WTC11 (cell line): ENCODE data around the gene GOLGA7B.

ENCODE experiments used
- CREM ChIP-seq: sonication (generic); formaldehyde crosslinking; IDR thresholded peaks from 2 replicates; pipeline ENCODE4 v1.8.1; 2022; ENCODE audit warnings: mild to moderate bottlenecking, missing genetic modification reagents, moderate library complexity
- FOXJ3 ChIP-seq: sonication (generic); formaldehyde crosslinking; IDR thresholded peaks from 2 replicates; pipeline ENCODE4 v1.9.0; 2021; ENCODE audit warnings: missing genetic modification reagents, mild to moderate bottlenecking, borderline replicate concordance
- GABPB1 ChIP-seq: sonication (generic); formaldehyde crosslinking; IDR thresholded peaks from 2 replicates; pipeline ENCODE4 v1.8.1; 2023; ENCODE audit warnings: mild to moderate bottlenecking, missing genetic modification reagents
- TCF7 ChIP-seq: sonication (generic); formaldehyde crosslinking; IDR thresholded peaks from 2 replicates; pipeline ENCODE4 v1.8.0; 2022; ENCODE audit warnings: mild to moderate bottlenecking, low read depth, missing genetic modification reagents, moderate library complexity
- TF ChIP-seq, protein P1 (sequence below): sonication (generic); formaldehyde crosslinking; IDR thresholded peaks from 2 replicates; pipeline ENCODE4 v1.8.0; 2022; ENCODE audit warnings: mild to moderate bottlenecking, missing genetic modification reagents
- TF ChIP-seq, protein P2 (sequence below): sonication (generic); formaldehyde crosslinking; IDR thresholded peaks from 2 replicates; pipeline ENCODE4 v1.8.0; 2022; ENCODE audit warnings: mild to moderate bottlenecking, missing genetic modification reagents
- TF ChIP-seq, protein P3 (sequence below): sonication (generic); formaldehyde crosslinking; IDR thresholded peaks from 2 replicates; pipeline ENCODE4 v1.8.1; 2023; ENCODE audit warnings: mild to moderate bottlenecking, missing genetic modification reagents, moderate library complexity
- TF ChIP-seq, protein P4 (sequence below): fragments of 200-600 bp; IDR thresholded peaks from 2 replicates; pipeline ENCODE4 v1.8.0; 2022; ENCODE audit warnings: antibody characterized with exemption
- TF ChIP-seq, protein P5 (sequence below): sonication (generic); formaldehyde crosslinking; IDR thresholded peaks from 2 replicates; pipeline ENCODE4 v1.8.1; 2022; ENCODE audit warnings: mild to moderate bottlenecking, missing genetic modification reagents, moderate library complexity, borderline replicate concordance

DNA sequence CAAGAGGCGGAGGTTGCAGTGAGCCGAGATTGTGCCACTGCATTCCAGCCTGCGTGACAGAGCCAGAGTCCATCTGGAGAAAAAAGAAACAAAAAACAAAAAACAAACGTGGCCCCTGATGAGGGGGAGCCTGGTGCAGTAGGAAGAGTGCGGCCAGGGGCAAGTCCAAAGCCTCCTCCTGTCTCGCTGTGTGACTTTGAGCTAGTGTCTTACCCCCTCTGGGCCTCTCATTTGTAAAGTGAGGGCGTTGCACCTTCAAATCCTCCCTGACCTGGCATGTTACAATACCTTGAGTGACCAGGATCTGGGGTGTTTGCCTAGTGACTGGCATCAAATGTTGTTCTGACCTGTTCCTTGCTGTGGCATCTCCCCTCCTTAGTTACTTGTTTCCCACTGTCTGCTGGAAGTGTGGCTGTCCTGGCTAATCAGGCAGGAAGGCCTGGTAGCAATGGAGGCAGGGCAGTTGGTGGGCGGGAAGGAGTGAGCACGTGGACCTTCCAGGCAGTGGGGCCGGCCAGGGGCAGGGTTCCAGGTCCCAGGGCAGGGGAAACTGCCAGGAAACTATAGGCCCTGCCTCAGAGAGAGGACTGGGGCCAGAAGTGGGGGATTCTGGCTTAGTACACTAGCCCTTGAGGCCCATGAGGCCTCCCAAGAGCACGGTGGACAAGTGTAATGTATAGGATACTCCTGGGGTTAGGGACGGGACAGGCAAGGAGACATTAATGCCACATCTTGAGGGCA, 24.5 kb upstream of the GOLGA7B start:
- TF ChIP-seq CREM (CRISPR knock-in tag) (no peak), TCF7 (CRISPR knock-in tag) (no peak), GABPB1 (no peak), FOXJ3 (CRISPR knock-in tag) (no peak)
- TF ChIP-seq, protein P1, sequence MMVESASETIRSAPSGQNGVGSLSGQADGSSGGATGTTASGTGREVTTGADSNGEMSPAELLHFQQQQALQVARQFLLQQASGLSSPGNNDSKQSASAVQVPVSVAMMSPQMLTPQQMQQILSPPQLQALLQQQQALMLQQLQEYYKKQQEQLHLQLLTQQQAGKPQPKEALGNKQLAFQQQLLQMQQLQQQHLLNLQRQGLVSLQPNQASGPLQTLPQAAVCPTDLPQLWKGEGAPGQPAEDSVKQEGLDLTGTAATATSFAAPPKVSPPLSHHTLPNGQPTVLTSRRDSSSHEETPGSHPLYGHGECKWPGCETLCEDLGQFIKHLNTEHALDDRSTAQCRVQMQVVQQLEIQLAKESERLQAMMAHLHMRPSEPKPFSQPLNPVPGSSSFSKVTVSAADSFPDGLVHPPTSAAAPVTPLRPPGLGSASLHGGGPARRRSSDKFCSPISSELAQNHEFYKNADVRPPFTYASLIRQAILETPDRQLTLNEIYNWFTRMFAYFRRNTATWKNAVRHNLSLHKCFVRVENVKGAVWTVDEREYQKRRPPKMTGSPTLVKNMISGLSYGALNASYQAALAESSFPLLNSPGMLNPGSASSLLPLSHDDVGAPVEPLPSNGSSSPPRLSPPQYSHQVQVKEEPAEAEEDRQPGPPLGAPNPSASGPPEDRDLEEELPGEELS (CRISPR knock-in tag): no peak
- TF ChIP-seq, protein P2, sequence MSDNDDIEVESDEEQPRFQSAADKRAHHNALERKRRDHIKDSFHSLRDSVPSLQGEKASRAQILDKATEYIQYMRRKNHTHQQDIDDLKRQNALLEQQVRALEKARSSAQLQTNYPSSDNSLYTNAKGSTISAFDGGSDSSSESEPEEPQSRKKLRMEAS (CRISPR knock-in tag): no peak
- TF ChIP-seq, protein P3, sequence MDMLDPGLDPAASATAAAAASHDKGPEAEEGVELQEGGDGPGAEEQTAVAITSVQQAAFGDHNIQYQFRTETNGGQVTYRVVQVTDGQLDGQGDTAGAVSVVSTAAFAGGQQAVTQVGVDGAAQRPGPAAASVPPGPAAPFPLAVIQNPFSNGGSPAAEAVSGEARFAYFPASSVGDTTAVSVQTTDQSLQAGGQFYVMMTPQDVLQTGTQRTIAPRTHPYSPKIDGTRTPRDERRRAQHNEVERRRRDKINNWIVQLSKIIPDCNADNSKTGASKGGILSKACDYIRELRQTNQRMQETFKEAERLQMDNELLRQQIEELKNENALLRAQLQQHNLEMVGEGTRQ: no peak
- TF ChIP-seq, protein P4, sequence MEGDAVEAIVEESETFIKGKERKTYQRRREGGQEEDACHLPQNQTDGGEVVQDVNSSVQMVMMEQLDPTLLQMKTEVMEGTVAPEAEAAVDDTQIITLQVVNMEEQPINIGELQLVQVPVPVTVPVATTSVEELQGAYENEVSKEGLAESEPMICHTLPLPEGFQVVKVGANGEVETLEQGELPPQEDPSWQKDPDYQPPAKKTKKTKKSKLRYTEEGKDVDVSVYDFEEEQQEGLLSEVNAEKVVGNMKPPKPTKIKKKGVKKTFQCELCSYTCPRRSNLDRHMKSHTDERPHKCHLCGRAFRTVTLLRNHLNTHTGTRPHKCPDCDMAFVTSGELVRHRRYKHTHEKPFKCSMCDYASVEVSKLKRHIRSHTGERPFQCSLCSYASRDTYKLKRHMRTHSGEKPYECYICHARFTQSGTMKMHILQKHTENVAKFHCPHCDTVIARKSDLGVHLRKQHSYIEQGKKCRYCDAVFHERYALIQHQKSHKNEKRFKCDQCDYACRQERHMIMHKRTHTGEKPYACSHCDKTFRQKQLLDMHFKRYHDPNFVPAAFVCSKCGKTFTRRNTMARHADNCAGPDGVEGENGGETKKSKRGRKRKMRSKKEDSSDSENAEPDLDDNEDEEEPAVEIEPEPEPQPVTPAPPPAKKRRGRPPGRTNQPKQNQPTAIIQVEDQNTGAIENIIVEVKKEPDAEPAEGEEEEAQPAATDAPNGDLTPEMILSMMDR: no peak
- TF ChIP-seq, protein P5, sequence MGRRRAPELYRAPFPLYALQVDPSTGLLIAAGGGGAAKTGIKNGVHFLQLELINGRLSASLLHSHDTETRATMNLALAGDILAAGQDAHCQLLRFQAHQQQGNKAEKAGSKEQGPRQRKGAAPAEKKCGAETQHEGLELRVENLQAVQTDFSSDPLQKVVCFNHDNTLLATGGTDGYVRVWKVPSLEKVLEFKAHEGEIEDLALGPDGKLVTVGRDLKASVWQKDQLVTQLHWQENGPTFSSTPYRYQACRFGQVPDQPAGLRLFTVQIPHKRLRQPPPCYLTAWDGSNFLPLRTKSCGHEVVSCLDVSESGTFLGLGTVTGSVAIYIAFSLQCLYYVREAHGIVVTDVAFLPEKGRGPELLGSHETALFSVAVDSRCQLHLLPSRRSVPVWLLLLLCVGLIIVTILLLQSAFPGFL (CRISPR knock-in tag): no peak
